ENCODE results near the gene DSC1. TPM values are rescaled to one million over a fixed set of nuclear protein-coding genes. Genes with fewer than 3 reads are reported as not detected.

The DSC1 gene
- total and polyA plus RNA-seq, 2 of the 13 experiments (the other 11 are each of a cell fraction or from before 2014, with no cell fraction given) = not detected

DNA sequence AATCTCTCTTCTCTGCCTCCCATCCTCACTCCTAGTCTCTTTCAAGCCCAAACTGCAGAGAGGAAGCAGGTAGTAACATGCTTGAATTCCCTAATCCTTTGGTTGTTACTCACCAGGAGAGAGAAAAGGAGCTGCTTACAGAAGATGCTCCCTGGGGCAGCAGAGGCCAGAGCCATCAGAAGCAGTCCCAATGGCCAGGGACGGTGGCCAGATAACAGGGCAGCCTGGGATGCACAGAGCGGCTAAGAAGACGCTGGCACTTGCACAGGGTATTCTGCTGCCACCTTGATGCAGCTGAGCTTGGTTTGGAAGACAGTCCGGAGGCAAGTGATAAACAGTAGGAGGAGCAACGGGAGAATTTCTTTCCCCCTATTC is 250 bp downstream of the DSC1 start:
- no peak overlapping the region for H3K27ac ChIP-seq (ENCODE audit: extremely low read length, insufficient read depth, low read length)
- CTCF ChIA-PET (ENCODE audit: low intra/inter-chr PET ratio, low total read pairs) = no interaction called here
- TF ChIP-seq GPN1 (CRISPR knock-in tag; IDR thresholded peaks at IDR 0.05; ENCODE audit: borderline replicate concordance) (no peak), ZSCAN29 (CRISPR knock-in tag; conservative IDR thresholded peaks at IDR 0.05) (no peak), HMG20B (CRISPR knock-in tag; conservative IDR thresholded peaks at IDR 0.05) (no peak), SMAD1 (CRISPR knock-in tag; IDR thresholded peaks at IDR 0.05; ENCODE audit: borderline replicate concordance, low read depth) (no peak)
- TF ChIP-seq, protein P1, sequence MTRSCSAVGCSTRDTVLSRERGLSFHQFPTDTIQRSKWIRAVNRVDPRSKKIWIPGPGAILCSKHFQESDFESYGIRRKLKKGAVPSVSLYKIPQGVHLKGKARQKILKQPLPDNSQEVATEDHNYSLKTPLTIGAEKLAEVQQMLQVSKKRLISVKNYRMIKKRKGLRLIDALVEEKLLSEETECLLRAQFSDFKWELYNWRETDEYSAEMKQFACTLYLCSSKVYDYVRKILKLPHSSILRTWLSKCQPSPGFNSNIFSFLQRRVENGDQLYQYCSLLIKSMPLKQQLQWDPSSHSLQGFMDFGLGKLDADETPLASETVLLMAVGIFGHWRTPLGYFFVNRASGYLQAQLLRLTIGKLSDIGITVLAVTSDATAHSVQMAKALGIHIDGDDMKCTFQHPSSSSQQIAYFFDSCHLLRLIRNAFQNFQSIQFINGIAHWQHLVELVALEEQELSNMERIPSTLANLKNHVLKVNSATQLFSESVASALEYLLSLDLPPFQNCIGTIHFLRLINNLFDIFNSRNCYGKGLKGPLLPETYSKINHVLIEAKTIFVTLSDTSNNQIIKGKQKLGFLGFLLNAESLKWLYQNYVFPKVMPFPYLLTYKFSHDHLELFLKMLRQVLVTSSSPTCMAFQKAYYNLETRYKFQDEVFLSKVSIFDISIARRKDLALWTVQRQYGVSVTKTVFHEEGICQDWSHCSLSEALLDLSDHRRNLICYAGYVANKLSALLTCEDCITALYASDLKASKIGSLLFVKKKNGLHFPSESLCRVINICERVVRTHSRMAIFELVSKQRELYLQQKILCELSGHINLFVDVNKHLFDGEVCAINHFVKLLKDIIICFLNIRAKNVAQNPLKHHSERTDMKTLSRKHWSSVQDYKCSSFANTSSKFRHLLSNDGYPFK (CRISPR knock-in tag; IDR thresholded peaks at IDR 0.05; ENCODE audit: borderline replicate concordance) = no peak
- POLR2A ChIA-PET = no interaction called here
- no peaks in the 10 kb centered on the region for H3K9me3 ChIP-seq (ENCODE audit: low read length)
- 48% methylated on average over 5 of the region's 5 CpGs for WGBS (ENCODE audit: low lambda C conversion rate)
- intact Hi-C loops (cut with micrococcal nuclease; ENCODE audit: unreplicated experiment) = no loop called here
- no peak overlapping the region for H3K9ac ChIP-seq (ENCODE audit: insufficient read depth, low read depth, low read length)
- H3K36me3 ChIP-seq (replicated peaks in 1 of 2; ENCODE audit: control insufficient read depth in 1 of 2, insufficient read depth in 2 of 2, low read length in 2 of 2) = no peaks in the 10 kb centered on the region
- no peak for ATAC-seq
- no peak for DNase-seq (ENCODE audit: low spot score)
- no peak overlapping the region for H3K4me2 ChIP-seq (ENCODE audit: low read depth, low read length)
- BruUV-seq (replicated peaks) = no TSS peak
- no peaks in the 10 kb centered on the region for H3K4me1 ChIP-seq (ENCODE audit: insufficient read depth, low read length)
- no peak for FAIRE-seq
- H4K20me1 ChIP-seq (ENCODE audit: insufficient read depth, low read length) = no peaks in the 10 kb centered on the region
- no peaks in the 10 kb centered on the region for H3K27me3 ChIP-seq (ENCODE audit: control insufficient read depth in 1 of 2, insufficient read depth in 2 of 2, low read length in 2 of 2)
- H3K4me3 ChIP-seq (replicated peaks in 1 of 3; ENCODE audit: insufficient read depth in 1 of 3, low read depth in 2 of 3, low read length in 3 of 3) = no peak overlapping the region
- H3K79me2 ChIP-seq (ENCODE audit: insufficient read depth, low read length) = no peaks in the 10 kb centered on the region
- in situ Hi-C loops (cut with HindIII; ENCODE audit: extremely low pct_ligation_motif_present, low pct_unique_long_range_greater_than_20kb) = no loop called here
- no peak overlapping the region for H2AFZ ChIP-seq (ENCODE audit: low read length)

DNA sequence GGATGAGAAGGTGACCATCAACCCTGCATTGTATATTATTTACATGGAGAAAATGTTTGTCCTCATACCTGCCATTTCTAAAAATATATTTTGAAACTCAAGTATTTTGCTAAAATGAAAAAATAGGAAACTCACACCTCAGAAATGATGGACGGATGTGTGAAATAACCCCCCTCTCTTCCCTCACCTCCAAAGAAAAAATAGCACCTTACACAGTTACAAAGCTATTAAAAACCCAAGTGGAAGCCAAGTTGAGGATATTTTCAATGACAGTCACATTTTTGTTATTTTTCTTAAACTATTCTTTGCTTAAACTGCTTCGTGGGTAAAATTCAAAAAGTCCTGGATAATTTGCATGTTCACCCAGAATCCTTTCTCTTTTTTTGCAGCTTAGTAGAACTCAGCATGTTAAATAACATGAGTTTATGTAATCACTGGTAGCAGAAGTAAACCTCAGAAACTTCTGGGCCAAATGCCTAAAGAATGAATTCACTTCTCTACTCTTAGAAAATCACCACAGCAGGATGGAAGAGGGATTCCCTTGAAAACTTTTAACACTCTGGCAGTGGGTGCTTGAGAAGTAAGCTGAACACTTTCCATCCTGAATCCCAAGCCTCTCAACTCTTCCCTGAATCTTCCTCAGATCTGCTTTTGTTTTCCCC is 768 bp downstream of the DSC1 start:
- intact Hi-C loops (cut with micrococcal nuclease; ENCODE audit: unreplicated experiment) (no loop called here), in situ Hi-C loops (cut with HindIII; ENCODE audit: extremely low pct_ligation_motif_present, low pct_unique_long_range_greater_than_20kb) (no loop called here)
- no peak overlapping the region for H3K9ac ChIP-seq (ENCODE audit: insufficient read depth, low read depth, low read length)
- H3K36me3 ChIP-seq (replicated peaks in 1 of 2; ENCODE audit: control insufficient read depth in 1 of 2, insufficient read depth in 2 of 2, low read length in 2 of 2) = no peaks in the 10 kb centered on the region
- no peaks in the 10 kb centered on the region for H3K9me3 ChIP-seq (ENCODE audit: low read length)
- 21% methylated on average over 2 of the region's 2 CpGs for WGBS (ENCODE audit: low lambda C conversion rate)
- no peak overlapping the region for H2AFZ ChIP-seq (ENCODE audit: low read length)
- ATAC-seq = no peak
- no TSS peak for BruUV-seq (replicated peaks)
- no peaks in the 10 kb centered on the region for H3K27me3 ChIP-seq (ENCODE audit: control insufficient read depth in 1 of 2, insufficient read depth in 2 of 2, low read length in 2 of 2)
- CTCF ChIA-PET (ENCODE audit: low intra/inter-chr PET ratio, low total read pairs) = no interaction called here
- DNase-seq (ENCODE audit: low spot score) = no peak
- H3K79me2 ChIP-seq (ENCODE audit: insufficient read depth, low read length) = no peaks in the 10 kb centered on the region
- no peaks in the 10 kb centered on the region for H4K20me1 ChIP-seq (ENCODE audit: insufficient read depth, low read length)
- H3K4me1 ChIP-seq (ENCODE audit: insufficient read depth, low read length) = no peaks in the 10 kb centered on the region
- H3K4me2 ChIP-seq (ENCODE audit: low read depth, low read length) = no peak overlapping the region
- POLR2A ChIA-PET = no interaction called here
- no peak overlapping the region for H3K27ac ChIP-seq (ENCODE audit: extremely low read length, insufficient read depth, low read length)
- FAIRE-seq = no peak
- H3K4me3 ChIP-seq (replicated peaks in 1 of 3; ENCODE audit: insufficient read depth in 1 of 3, low read depth in 2 of 3, low read length in 3 of 3) = no peak overlapping the region
- no peak for TF ChIP-seq ZFP82 (CRISPR knock-in tag; IDR thresholded peaks at IDR 0.05; ENCODE audit: borderline replicate concordance)
- no peak for TF ChIP-seq RXRB (CRISPR knock-in tag; IDR thresholded peaks at IDR 0.05; ENCODE audit: borderline replicate concordance)
- TF ChIP-seq ZNF761 (CRISPR knock-in tag; conservative IDR thresholded peaks at IDR 0.05) = no peak
- TF ChIP-seq ZNF350 (CRISPR knock-in tag; IDR thresholded peaks at IDR 0.05; ENCODE audit: borderline replicate concordance, low read depth) = no peak
- no peak for TF ChIP-seq BHLHE40 (IDR thresholded peaks at IDR 0.05; ENCODE audit: low read length)
- no peak for TF ChIP-seq ATAD3A (CRISPR knock-in tag; IDR thresholded peaks at IDR 0.05)
- TF ChIP-seq, protein P2, sequence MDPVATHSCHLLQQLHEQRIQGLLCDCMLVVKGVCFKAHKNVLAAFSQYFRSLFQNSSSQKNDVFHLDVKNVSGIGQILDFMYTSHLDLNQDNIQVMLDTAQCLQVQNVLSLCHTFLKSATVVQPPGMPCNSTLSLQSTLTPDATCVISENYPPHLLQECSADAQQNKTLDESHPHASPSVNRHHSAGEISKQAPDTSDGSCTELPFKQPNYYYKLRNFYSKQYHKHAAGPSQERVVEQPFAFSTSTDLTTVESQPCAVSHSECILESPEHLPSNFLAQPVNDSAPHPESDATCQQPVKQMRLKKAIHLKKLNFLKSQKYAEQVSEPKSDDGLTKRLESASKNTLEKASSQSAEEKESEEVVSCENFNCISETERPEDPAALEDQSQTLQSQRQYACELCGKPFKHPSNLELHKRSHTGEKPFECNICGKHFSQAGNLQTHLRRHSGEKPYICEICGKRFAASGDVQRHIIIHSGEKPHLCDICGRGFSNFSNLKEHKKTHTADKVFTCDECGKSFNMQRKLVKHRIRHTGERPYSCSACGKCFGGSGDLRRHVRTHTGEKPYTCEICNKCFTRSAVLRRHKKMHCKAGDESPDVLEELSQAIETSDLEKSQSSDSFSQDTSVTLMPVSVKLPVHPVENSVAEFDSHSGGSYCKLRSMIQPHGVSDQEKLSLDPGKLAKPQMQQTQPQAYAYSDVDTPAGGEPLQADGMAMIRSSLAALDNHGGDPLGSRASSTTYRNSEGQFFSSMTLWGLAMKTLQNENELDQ (CRISPR knock-in tag; IDR thresholded peaks at IDR 0.05; ENCODE audit: borderline replicate concordance) = no peak
- TF ChIP-seq NCOA5 (CRISPR knock-in tag; IDR thresholded peaks at IDR 0.05) = no peak

All from HepG2 (cell line).